ENCODE measurements around the gene PEX14.

Gene PEX14

DNA sequence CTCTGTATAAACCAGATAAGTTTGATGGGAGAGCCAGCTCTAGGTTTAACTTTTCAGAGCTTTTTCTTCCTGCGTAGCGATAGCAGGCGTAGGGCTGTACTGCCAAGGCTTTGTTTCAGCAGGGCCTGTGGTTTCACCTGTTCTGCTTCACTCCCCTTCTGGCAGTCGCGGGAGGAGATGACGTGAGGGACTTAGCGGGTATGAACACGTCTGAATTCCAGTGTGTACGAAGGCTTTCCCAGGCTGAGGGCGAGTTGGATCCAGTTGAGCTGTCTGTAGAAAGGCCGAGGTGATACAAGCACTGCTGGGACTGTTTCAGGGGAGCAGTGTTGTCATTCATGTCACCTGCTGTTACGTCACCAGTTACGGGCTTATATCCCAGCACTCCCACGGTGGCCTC lies 21.2 kb downstream of the PEX14 start:
- H3K27me3 ChIP-seq (ENCODE audit: insufficient read depth, low read length), result no peaks in the 10 kb centered on the region
- no peak overlapping the region for H3K4me3 ChIP-seq (ENCODE audit: low read depth, low read length, poor library complexity, severe bottlenecking)
- H3K9ac ChIP-seq (ENCODE audit: low read length), result no peak overlapping the region

DNA sequence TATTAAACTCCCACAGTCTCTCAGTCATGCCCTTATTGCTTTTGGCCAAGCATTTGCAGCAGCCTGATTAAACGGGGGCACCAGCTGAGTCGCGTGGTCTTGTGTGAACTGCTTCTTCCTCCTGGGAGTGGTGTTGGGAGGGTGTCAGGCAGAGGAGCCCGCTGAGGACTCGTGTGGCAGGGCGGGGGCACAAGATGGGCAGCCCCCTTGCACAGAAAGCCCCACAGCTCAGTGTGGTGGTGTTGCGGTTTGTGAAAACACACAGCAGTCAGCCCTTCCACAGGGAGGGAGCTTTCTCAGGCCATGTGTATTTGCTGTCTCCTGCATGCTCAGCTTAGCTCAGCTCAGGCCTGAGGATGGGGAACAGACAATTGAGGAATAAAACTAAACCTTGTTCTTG lies 22.4 kb downstream of the PEX14 start:
- Histone ChIP-seq H3K9ac (ENCODE audit: low read length) (no peak overlapping the region), H3K9me3 (ENCODE audit: low read length) (no peaks in the 10 kb centered on the region), H3K79me2 (ENCODE audit: insufficient read depth, low read length) (no peaks in the 10 kb centered on the region), H3K27ac (ENCODE audit: low read depth, low read length, poor library complexity, severe bottlenecking) (no peak overlapping the region), H3K4me2 (ENCODE audit: low read length) (no peak overlapping the region), H4K20me1 (ENCODE audit: insufficient read depth, low read length) (peaks cover 3% of the 10 kb centered on the region; the same call in 1 of the 2 replicates), H3K27me3 (ENCODE audit: insufficient read depth, low read length) (no peaks in the 10 kb centered on the region), H3K9me2 (ENCODE audit: low read depth, low read length) (no peaks in the 10 kb centered on the region), H3F3A (ENCODE audit: insufficient read depth, low read length) (no peaks in the 10 kb centered on the region), H3K4me1 (ENCODE audit: insufficient read depth, low read length, severe bottlenecking) (peaks cover 12% of the 10 kb centered on the region), H3K36me3 (ENCODE audit: insufficient read depth, low read length) (peaks cover 17% of the 10 kb centered on the region; the same call in 1 of the 2 replicates), H2AFZ (ENCODE audit: low read length) (no peak overlapping the region), H3K4me3 (ENCODE audit: low read depth, low read length, poor library complexity, severe bottlenecking) (no peak overlapping the region)
- TF ChIP-seq EZH2 (IDR thresholded peaks at IDR 0.05; ENCODE audit: borderline replicate concordance, low read length), result no peak
- TF ChIP-seq, protein P1, sequence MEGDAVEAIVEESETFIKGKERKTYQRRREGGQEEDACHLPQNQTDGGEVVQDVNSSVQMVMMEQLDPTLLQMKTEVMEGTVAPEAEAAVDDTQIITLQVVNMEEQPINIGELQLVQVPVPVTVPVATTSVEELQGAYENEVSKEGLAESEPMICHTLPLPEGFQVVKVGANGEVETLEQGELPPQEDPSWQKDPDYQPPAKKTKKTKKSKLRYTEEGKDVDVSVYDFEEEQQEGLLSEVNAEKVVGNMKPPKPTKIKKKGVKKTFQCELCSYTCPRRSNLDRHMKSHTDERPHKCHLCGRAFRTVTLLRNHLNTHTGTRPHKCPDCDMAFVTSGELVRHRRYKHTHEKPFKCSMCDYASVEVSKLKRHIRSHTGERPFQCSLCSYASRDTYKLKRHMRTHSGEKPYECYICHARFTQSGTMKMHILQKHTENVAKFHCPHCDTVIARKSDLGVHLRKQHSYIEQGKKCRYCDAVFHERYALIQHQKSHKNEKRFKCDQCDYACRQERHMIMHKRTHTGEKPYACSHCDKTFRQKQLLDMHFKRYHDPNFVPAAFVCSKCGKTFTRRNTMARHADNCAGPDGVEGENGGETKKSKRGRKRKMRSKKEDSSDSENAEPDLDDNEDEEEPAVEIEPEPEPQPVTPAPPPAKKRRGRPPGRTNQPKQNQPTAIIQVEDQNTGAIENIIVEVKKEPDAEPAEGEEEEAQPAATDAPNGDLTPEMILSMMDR (IDR thresholded peaks at IDR 0.05; ENCODE audit: low read length), result no peak

More for the DNA sequence above, 21.2 kb downstream of the PEX14 start:
- Histone ChIP-seq H3K27ac (ENCODE audit: low read depth, low read length, poor library complexity, severe bottlenecking) (no peak overlapping the region), H2AFZ (ENCODE audit: low read length) (no peak overlapping the region), H3F3A (ENCODE audit: insufficient read depth, low read length) (no peaks in the 10 kb centered on the region), H3K36me3 (ENCODE audit: insufficient read depth, low read length) (peaks cover 17% of the 10 kb centered on the region; the same call in 1 of the 2 replicates), H3K4me1 (ENCODE audit: insufficient read depth, low read length, severe bottlenecking) (peaks cover 12% of the 10 kb centered on the region), H4K20me1 (ENCODE audit: insufficient read depth, low read length) (peaks cover 3% of the 10 kb centered on the region; the same call in 1 of the 2 replicates), H3K9me2 (ENCODE audit: low read depth, low read length) (no peaks in the 10 kb centered on the region), H3K4me2 (ENCODE audit: low read length) (no peak overlapping the region), H3K9me3 (ENCODE audit: low read length) (no peaks in the 10 kb centered on the region), H3K79me2 (ENCODE audit: insufficient read depth, low read length) (no peaks in the 10 kb centered on the region)
- TF ChIP-seq, protein P1 (IDR thresholded peaks at IDR 0.05; ENCODE audit: low read length), result no peak
- no peak for TF ChIP-seq EZH2 (IDR thresholded peaks at IDR 0.05; ENCODE audit: borderline replicate concordance, low read length)

- Histone ChIP-seq H3K9me2 (ENCODE audit: low read depth, low read length) (no peaks in the 10 kb centered on the region), H3K27ac (ENCODE audit: low read depth, low read length, poor library complexity, severe bottlenecking) (no peak overlapping the region), H3K79me2 (ENCODE audit: insufficient read depth, low read length) (no peaks in the 10 kb centered on the region), H3K4me2 (ENCODE audit: low read length) (no peak overlapping the region), H3K36me3 (ENCODE audit: insufficient read depth, low read length) (peaks cover 17% of the 10 kb centered on the region; the same call in 1 of the 2 replicates), H2AFZ (ENCODE audit: low read length) (no peak overlapping the region), H3K27me3 (ENCODE audit: insufficient read depth, low read length) (no peaks in the 10 kb centered on the region), H3K4me3 (ENCODE audit: low read depth, low read length, poor library complexity, severe bottlenecking) (no peak overlapping the region), H3K9me3 (ENCODE audit: low read length) (no peaks in the 10 kb centered on the region), H4K20me1 (ENCODE audit: insufficient read depth, low read length) (peaks cover 3% of the 10 kb centered on the region; the same call in 1 of the 2 replicates), H3K4me1 (ENCODE audit: insufficient read depth, low read length, severe bottlenecking) (peaks cover 12% of the 10 kb centered on the region), H3K9ac (ENCODE audit: low read length) (no peak overlapping the region), H3F3A (ENCODE audit: insufficient read depth, low read length) (no peaks in the 10 kb centered on the region)
- TF ChIP-seq, protein P1 (IDR thresholded peaks at IDR 0.05; ENCODE audit: low read length), result no peak
- TF ChIP-seq EZH2 (IDR thresholded peaks at IDR 0.05; ENCODE audit: borderline replicate concordance, low read length), result no peak
Observed at GRCh38 chr1:10498231-10498630, 23.5 kb downstream of the PEX14 start.
